Testis (tissue), 3 donors: ENCODE results near the gene AIM2. TPM values are rescaled to one million over a fixed set of nuclear protein-coding genes. Genes with fewer than 3 reads are reported as not detected.
A peak's percentile ranks its signal among the peaks of the same experiment; 100 is the strongest.
"Not testable (repeated sequence)": the region's sequence is repeated elsewhere in the genome, so short reads cannot be mapped to it uniquely, and the experiment has no call there.

ENCODE experiments used
- DNase-seq: peaks from one replicate; pipeline ENCODE4 v3.0.0-alpha.2; 2019
- H3K27ac ChIP-seq, 2 donors: fragments of 200-600 bp; sonication (generic); one replicate each; pipeline ENCODE4 v1.5.1; 2019
- H3K27me3 ChIP-seq: fragments of 200-600 bp; sonication (generic); one replicate; pipeline ENCODE4 v1.5.1; 2019
- H3K36me3 ChIP-seq: fragments of 200-600 bp; sonication (generic); one replicate; pipeline ENCODE4 v1.5.1; 2017; ENCODE audit warnings: low read depth; ENCODE audit errors: missing control alignments
- H3K4me1 ChIP-seq: fragments of 200-600 bp; sonication (generic); one replicate; pipeline ENCODE4 v1.5.1; 2019
- H3K4me3 ChIP-seq, 2 donors: fragments of 200-600 bp; sonication (generic); one replicate each; pipeline ENCODE4 v1.5.1; 2017 to 2019
- H3K9me3 ChIP-seq: fragments of 200-600 bp; sonication (generic); one replicate; pipeline ENCODE4 v1.5.1; 2017
- CTCF ChIP-seq, 3 experiments: fragments of 450-650 bp in 2 of 3; fragments of 200-600 bp in 1 of 3; sonication (generic) in 1 of 3; IDR thresholded peaks; one replicate each; pipeline ENCODE4 v1.5.1; 2016 to 2019; ENCODE audit warnings: antibody characterized with exemption in 3 of 3, mild to moderate bottlenecking in 2 of 3, moderate library complexity in 1 of 3
- POLR2A ChIP-seq: fragments of 450-650 bp; IDR thresholded peaks from one replicate; pipeline ENCODE4 v1.6.1; 2017; ENCODE audit warnings: antibody characterized with exemption, mild to moderate bottlenecking, moderate library complexity
- WGBS, 2 donors: methylation state at CpG; one replicate each; pipeline ENCODE4 v1.1.5; 2018; 5-methylcytosine and 5-hydroxymethylcytosine counted together
- intact Hi-C: fragments of 100-400 bp; cut with DNase I; formaldehyde crosslinking; loops from one replicate; pipeline ENCODE4 v1.15.1; 2023; ENCODE audit warnings: low total_unique reads
- polyA plus RNA-seq: library from polyadenylated mRNA; stranded (reverse); fragments of 350-450 nt; fragmentation: Illumina TruSeq; extraction: RNeasy Lipid Tissue Mini Kit (QIAGEN cat#74804); gene quantifications from one replicate; pipeline ENCODE4 v1.2.3, GENCODE V29; 2014; ENCODE audit warnings: low read depth, low replicate concordance; ENCODE audit not compliant: insufficient read depth
- total RNA-seq, 2 donors: library from RNA; depleted of rRNA; stranded (reverse); fragments of >200 nt; gene quantifications; one replicate each; pipeline ENCODE4 v1.2.3, GENCODE V29; 2016

Gene AIM2
- total and polyA plus RNA-seq, 3 donors from 2014 or later, result 1.3 to 3.2 (median 1.9) TPM

GRCh38 chr1:159030311-159030710, 46.3 kb downstream of the AIM2 start:
- Histone ChIP-seq H3K4me3 (no peak overlapping the region), H3K9me3 (no peaks in the 10 kb centered on the region), H3K27me3 (no peaks in the 10 kb centered on the region), H3K4me1 (no peaks in the 10 kb centered on the region), H3K27ac (no peak overlapping the region), H3K36me3 (no peaks in the 10 kb centered on the region)
- no peak for DNase-seq
- TF ChIP-seq CTCF (IDR thresholded peaks at IDR 0.05) (no peak), POLR2A (no peak)
- WGBS, 2 donors, result 80 to 100% methylated on average over 1 of the region's 1 CpG
- intact Hi-C loops, result no loop called here

- H3K27me3 ChIP-seq, H3K9me3 ChIP-seq, intact Hi-C loops, H3K4me1 ChIP-seq, H3K27ac ChIP-seq, H3K4me3 ChIP-seq, DNase-seq, H3K36me3 ChIP-seq: not testable (repeated sequence)
- 91 to 94% methylated on average over 2 of the region's 2 CpGs for WGBS, 2 donors
Observed at GRCh38 chr1:159026841-159027240, 49.7 kb downstream of the AIM2 start.

- H3K27me3 ChIP-seq, result no peaks in the 10 kb centered on the region
- no peaks in the 10 kb centered on the region for H3K4me1 ChIP-seq
- H3K4me3 ChIP-seq, result no peak overlapping the region
- WGBS, 2 donors, result 94 to 97% methylated on average over 7 of the region's 7 CpGs
- intact Hi-C loops, result no loop called here
- DNase-seq, result no peak
- H3K9me3 ChIP-seq, result no peaks in the 10 kb centered on the region
- no peaks in the 10 kb centered on the region for H3K36me3 ChIP-seq
- TF ChIP-seq CTCF (IDR thresholded peaks at IDR 0.05) (no peak), POLR2A (no peak)
- no peak overlapping the region for H3K27ac ChIP-seq
Observed at GRCh38 chr1:159025043-159025442, 51.5 kb downstream of the AIM2 start.

- Histone ChIP-seq H3K27me3 (no peaks in the 10 kb centered on the region), H3K4me3 (no peak overlapping the region), H3K4me1 (no peaks in the 10 kb centered on the region), H3K36me3 (no peaks in the 10 kb centered on the region), H3K27ac (no peak overlapping the region), H3K9me3 (no peaks in the 10 kb centered on the region)
- intact Hi-C loops, result no loop called here
- 85 to 87% methylated on average over 10 of the region's 10 CpGs for WGBS, 2 donors
- no peak for DNase-seq
- TF ChIP-seq CTCF (IDR thresholded peaks at IDR 0.05), result no peak
- TF ChIP-seq POLR2A, result no peak
Observed at GRCh38 chr1:159023723-159024122, 52.8 kb downstream of the AIM2 start.

GRCh38 chr1:159015440-159015909, 61.1 kb downstream of the AIM2 start:
- Histone ChIP-seq H3K4me3 (no peak overlapping the region), H3K27ac (no peak overlapping the region), H3K27me3 (no peaks in the 10 kb centered on the region), H3K36me3 (no peaks in the 10 kb centered on the region), H3K4me1 (no peaks in the 10 kb centered on the region), H3K9me3 (no peaks in the 10 kb centered on the region)
- DNase-seq, result peak; percentile 58
- WGBS, 2 donors, result 77 to 81% methylated on average over 4 of the region's 4 CpGs
- no peak for TF ChIP-seq POLR2A
- TF ChIP-seq CTCF (IDR thresholded peaks at IDR 0.05), result no peak
- intact Hi-C loops, result no loop called here
